CD4-positive, alpha-beta memory T cell (primary cell): ENCODE data around the gene FBXL2. TPM values are rescaled to one million over a fixed set of nuclear protein-coding genes. Genes with fewer than 3 reads are reported as not detected.

Experiments
- CTCF ChIA-PET: fragments of 350-600 bp; sonication (Branson Sonifier 250); formaldehyde crosslinking; loops from one replicate; lab custom pipeline; 2021; ENCODE audit warnings: inconsistent platforms; ENCODE audit not compliant: partially characterized antibody; lab: Charles Lee
- POLR2A ChIA-PET: fragments of 350-600 bp; sonication (Branson Sonifier 250); formaldehyde crosslinking; loops from one replicate; lab custom pipeline; 2021; ENCODE audit not compliant: partially characterized antibody; lab: Charles Lee
- DNase-seq, 5 donors: peaks; one replicate each; pipeline versions ENCODE4 v3.0.0 to v3.0.0-alpha.2; 2020 to 2022; ENCODE audit warnings: mixed read lengths in 1 of 5
- H3K27ac ChIP-seq: one replicate; pipeline ENCODE4 v1.7.0; 2013; ENCODE audit warnings: low read depth, low read length
- H3K27me3 ChIP-seq: 2 replicates; pipeline ENCODE4 v1.7.0; 2013; ENCODE audit warnings: mild to moderate bottlenecking, low read length, moderate library complexity; ENCODE audit not compliant: insufficient read depth
- H3K36me3 ChIP-seq: 2 replicates; pipeline ENCODE4 v1.7.0; 2013; ENCODE audit warnings: mild to moderate bottlenecking, low read length, moderate library complexity; ENCODE audit not compliant: insufficient read depth
- H3K4me1 ChIP-seq: 2 replicates; pipeline ENCODE4 v1.7.0; 2013; ENCODE audit warnings: mild to moderate bottlenecking, low read length, moderate library complexity; ENCODE audit not compliant: insufficient read depth
- H3K4me3 ChIP-seq, 2 donors: one replicate each; pipeline ENCODE4 v1.7.0; 2013; ENCODE audit warnings: low read length in 2 of 2, mild to moderate bottlenecking in 1 of 2
- H3K9me3 ChIP-seq, 2 donors: one replicate each; pipeline ENCODE4 v1.7.0; 2013; ENCODE audit warnings: low read length in 2 of 2, control low read depth in 1 of 2; ENCODE audit not compliant: control insufficient read depth in 1 of 2
- H3K27ac Mint-ChIP-seq, 7 donors: one replicate each; pipeline ENCODE4 v1.8.0; 2020 to 2021; ENCODE audit warnings: mixed read lengths in 7 of 7, mild to moderate bottlenecking in 6 of 7, inconsistent platforms in 3 of 7, moderate library complexity in 3 of 7
- H3K27me3 Mint-ChIP-seq, 2 donors: one replicate each; pipeline ENCODE4 v1.8.0; 2020 to 2021; ENCODE audit warnings: mixed read lengths in 2 of 2
- H3K36me3 Mint-ChIP-seq, 2 donors: one replicate each; pipeline ENCODE4 v1.8.0; 2020 to 2021; ENCODE audit warnings: mixed read lengths in 2 of 2, inconsistent platforms in 1 of 2, mild to moderate bottlenecking in 1 of 2
- H3K4me1 Mint-ChIP-seq, 4 donors: one replicate each; pipeline ENCODE4 v1.8.0; 2020 to 2021; ENCODE audit warnings: mixed read lengths in 4 of 4, mild to moderate bottlenecking in 1 of 4
- H3K4me3 Mint-ChIP-seq, 8 donors: one replicate each; pipeline ENCODE4 v1.8.0; 2020 to 2021; ENCODE audit warnings: mixed read lengths in 8 of 8, mild to moderate bottlenecking in 7 of 8, moderate library complexity in 6 of 8, inconsistent platforms in 3 of 8
- H3K9me3 Mint-ChIP-seq, 8 donors: one replicate each; pipeline ENCODE4 v1.8.0; 2020 to 2021; ENCODE audit warnings: mixed read lengths in 8 of 8, mild to moderate bottlenecking in 5 of 8, inconsistent platforms in 3 of 8, moderate library complexity in 1 of 8
- intact Hi-C: fragments of 100-400 bp; cut with micrococcal nuclease; formaldehyde crosslinking; loops from one replicate; pipeline ENCODE4 v1.15.1; 2023
- polyA plus RNA-seq, 2 donors: library from polyadenylated mRNA; unstranded; fragments of 300-500 nt; fragmentation: Illumina TruSeq; gene quantifications; one replicate each; pipeline ENCODE4 v1.2.3, GENCODE V29; 2021
- total RNA-seq, 2 experiments: library from RNA; stranded (reverse); gene quantifications; one replicate each; pipeline ENCODE4 v1.2.3, GENCODE V29; 2021

The FBXL2 gene
- total and polyA plus RNA-seq, 4 experiments from 2014 or later, result 0.29 TPM; not detected in 3

DNA sequence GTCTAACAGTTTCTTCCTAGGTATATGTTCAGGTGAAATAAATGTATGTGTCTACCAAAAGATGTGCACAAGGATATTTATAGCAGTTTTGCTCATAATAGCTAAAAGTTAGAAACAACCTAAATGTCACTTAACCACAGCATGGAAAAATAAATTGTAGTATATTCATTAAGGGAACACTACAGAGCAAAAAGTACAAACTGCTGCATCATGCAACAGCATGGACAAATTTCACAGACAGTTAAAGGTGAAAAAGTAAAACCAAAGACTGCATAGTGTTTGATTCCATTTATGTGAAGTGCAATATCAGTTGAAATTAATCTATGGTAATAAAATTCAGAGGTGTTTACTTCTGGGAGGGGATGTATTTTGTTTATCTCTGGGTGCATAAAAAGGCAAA, 62.5 kb downstream of the FBXL2 start:
- Histone ChIP-seq H3K4me1 (no peaks in the 10 kb centered on the region), H3K9me3 (no peaks in the 10 kb centered on the region), H3K4me3 (no peak overlapping the region), H3K27me3 (no peaks in the 10 kb centered on the region), H3K36me3 (no peaks in the 10 kb centered on the region), H3K27ac (no peak overlapping the region)
- Mint-ChIP-seq H3K9me3 (peaks cover 0 to 7% (median 2%) of the 10 kb centered on the region in 8 donors), H3K27ac (no peak overlapping the region), H3K4me3 (no peak overlapping the region), H3K27me3 (peaks cover 0 to 6% of the 10 kb centered on the region in 2 donors), H3K4me1 (no peaks in the 10 kb centered on the region), H3K36me3 (no peaks in the 10 kb centered on the region)
- intact Hi-C loops, result no loop called here
- DNase-seq, result no peak
- POLR2A ChIA-PET, result no interaction called here
- CTCF ChIA-PET, result no interaction called here

DNA sequence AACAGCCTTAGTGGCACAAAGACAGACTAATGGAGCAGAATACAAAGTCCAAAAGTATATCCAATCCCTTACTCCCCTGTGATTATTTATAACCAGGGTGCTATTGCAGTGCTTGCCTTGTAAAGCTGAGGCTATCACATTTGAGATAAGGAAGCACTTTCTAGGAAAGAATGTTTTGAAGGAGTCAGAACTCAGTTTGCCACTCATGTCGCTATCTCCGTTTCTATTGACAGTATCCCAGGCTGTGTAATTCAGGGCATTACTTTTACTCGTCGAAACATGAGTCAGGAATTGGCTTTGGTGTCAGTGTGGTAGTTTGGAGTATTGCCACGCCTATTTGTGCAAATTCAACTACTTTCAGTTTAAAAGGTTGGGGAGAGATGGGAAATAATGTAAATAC, 78.4 kb downstream of the FBXL2 start:
- Mint-ChIP-seq H3K27ac (no peak overlapping the region), H3K4me1 (peaks cover 0 to 1% (median 0%) of the 10 kb centered on the region in 4 donors), H3K4me3 (no peak overlapping the region), H3K9me3 (peaks cover 0 to 2% (median 0%) of the 10 kb centered on the region in 8 donors), H3K27me3 (peaks cover 6 to 20% of the 10 kb centered on the region in 2 donors), H3K36me3 (no peaks in the 10 kb centered on the region)
- Histone ChIP-seq H3K9me3 (no peaks in the 10 kb centered on the region), H3K27me3 (no peaks in the 10 kb centered on the region), H3K36me3 (no peaks in the 10 kb centered on the region), H3K27ac (no peak overlapping the region), H3K4me1 (no peaks in the 10 kb centered on the region), H3K4me3 (no peak overlapping the region)
- no peak for DNase-seq
- POLR2A ChIA-PET, result no interaction called here
- CTCF ChIA-PET, result no interaction called here
- intact Hi-C loops, result no loop called here

DNA sequence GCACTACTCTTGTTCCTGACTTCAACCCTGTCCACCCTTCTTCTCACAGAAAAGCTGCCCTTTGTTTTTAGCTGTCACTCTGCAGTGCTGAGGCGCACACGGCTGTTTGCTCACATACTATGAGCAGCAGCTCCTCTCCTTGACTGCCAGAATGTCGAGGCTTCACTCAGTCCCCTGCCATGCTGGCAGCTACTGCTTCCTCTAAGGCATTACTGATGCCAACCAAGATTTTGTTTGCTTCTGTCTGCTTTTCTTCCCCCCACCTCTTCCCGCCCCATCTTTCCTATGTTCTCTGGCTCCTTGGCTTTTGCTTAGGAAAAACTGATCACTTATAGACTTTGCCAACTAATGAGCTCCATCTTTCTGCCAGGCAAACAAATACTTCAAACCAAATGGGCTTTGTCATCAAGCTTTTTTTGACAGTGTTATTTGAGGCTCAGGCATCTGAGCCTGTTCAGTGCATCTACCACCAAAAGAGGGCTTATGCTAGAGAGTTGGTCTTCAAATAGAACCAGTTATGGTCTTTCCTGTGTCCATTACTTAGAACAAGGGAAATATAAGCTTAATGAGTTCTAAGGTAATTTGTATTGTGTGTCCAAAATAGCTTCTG, 81.0 kb downstream of the FBXL2 start:
- Mint-ChIP-seq H3K4me3 (no peak overlapping the region), H3K36me3 (no peaks in the 10 kb centered on the region), H3K9me3 (peaks cover 0 to 2% (median 0%) of the 10 kb centered on the region in 8 donors), H3K27ac (peak overlapping the region in 1 of 7 donors; percentile 29), H3K4me1 (peaks cover 0 to 1% (median 0%) of the 10 kb centered on the region in 4 donors), H3K27me3 (peaks cover 6 to 22% of the 10 kb centered on the region in 2 donors)
- no peaks in the 10 kb centered on the region for H3K9me3 ChIP-seq
- no peaks in the 10 kb centered on the region for H3K27me3 ChIP-seq
- no peaks in the 10 kb centered on the region for H3K4me1 ChIP-seq
- no peak overlapping the region for H3K27ac ChIP-seq
- no peak overlapping the region for H3K4me3 ChIP-seq
- intact Hi-C loops, result no loop called here
- no peaks in the 10 kb centered on the region for H3K36me3 ChIP-seq
- POLR2A ChIA-PET, result no interaction called here
- no peak for DNase-seq
- CTCF ChIA-PET, result interaction anchor here (0.8 to 3.0 kb wide), 2 partner anchors 10 to 15 kb away, joined by 3 to 15 read pairs; no protein-coding TSS in a partner anchor

- Histone ChIP-seq H3K4me3 (no peak overlapping the region), H3K36me3 (no peaks in the 10 kb centered on the region), H3K4me1 (no peaks in the 10 kb centered on the region), H3K27ac (no peak overlapping the region), H3K27me3 (no peaks in the 10 kb centered on the region), H3K9me3 (no peaks in the 10 kb centered on the region)
- intact Hi-C loops, result no loop called here
- Mint-ChIP-seq H3K4me3 (no peak overlapping the region), H3K27me3 (peaks cover 6 to 21% of the 10 kb centered on the region in 2 donors), H3K36me3 (no peaks in the 10 kb centered on the region), H3K27ac (no peak overlapping the region), H3K9me3 (peaks cover 0 to 2% (median 0%) of the 10 kb centered on the region in 8 donors), H3K4me1 (peaks cover 0 to 1% (median 0%) of the 10 kb centered on the region in 4 donors)
- CTCF ChIA-PET, result no interaction called here
- POLR2A ChIA-PET, result no interaction called here
- DNase-seq, result no peak
These were observed 83.0 kb downstream of the FBXL2 start for GRCh38 chr3:33360136-33360825.

DNA sequence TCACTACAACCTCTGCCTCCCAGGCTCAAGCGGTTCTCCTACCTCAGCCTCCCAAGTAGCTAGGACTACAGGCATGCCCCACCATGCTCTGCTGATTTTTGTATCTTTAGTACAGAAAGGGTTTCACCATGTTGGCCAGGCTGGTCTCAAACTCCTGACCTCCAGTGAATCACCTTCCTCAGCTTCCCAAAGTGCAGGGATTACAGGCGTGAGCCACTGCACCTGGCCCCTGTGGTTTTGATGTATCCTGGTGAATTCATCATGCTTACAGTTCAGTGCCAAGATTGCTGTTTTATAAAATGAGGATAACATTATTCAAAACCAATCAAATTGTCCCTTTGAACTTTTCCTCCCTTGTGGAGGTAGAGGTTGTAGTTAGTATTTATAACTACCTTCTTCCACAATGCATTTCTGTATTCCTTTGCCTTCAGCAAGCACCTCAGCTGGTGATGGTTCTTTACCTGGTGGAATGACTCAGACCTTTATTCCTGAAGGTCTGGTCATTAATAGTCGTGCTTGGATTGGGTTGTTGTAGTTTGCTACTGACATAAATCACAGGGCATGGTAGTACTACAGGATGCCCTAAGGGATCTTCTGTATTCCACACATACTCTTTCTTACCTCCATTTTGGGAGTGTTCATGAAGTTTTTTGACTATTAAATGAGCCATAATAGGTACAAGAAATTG, 86.0 kb downstream of the FBXL2 start:
- Mint-ChIP-seq H3K27ac (no peak overlapping the region), H3K36me3 (no peaks in the 10 kb centered on the region), H3K4me1 (no peaks in the 10 kb centered on the region), H3K4me3 (no peak overlapping the region), H3K27me3 (peaks cover 6 to 11% of the 10 kb centered on the region in 2 donors), H3K9me3 (no peaks in the 10 kb centered on the region)
- no peaks in the 10 kb centered on the region for H3K27me3 ChIP-seq
- POLR2A ChIA-PET, result no interaction called here
- intact Hi-C loops, result no loop called here
- CTCF ChIA-PET, result interaction anchor here (1.1 to 2.3 kb wide), 2 partner anchors 8 to 9 kb away, joined by 3 to 16 read pairs; no protein-coding TSS in a partner anchor
- no peak overlapping the region for H3K4me3 ChIP-seq
- H3K36me3 ChIP-seq, result no peaks in the 10 kb centered on the region
- no peaks in the 10 kb centered on the region for H3K9me3 ChIP-seq
- no peaks in the 10 kb centered on the region for H3K4me1 ChIP-seq
- DNase-seq, result no peak
- no peak overlapping the region for H3K27ac ChIP-seq

DNA sequence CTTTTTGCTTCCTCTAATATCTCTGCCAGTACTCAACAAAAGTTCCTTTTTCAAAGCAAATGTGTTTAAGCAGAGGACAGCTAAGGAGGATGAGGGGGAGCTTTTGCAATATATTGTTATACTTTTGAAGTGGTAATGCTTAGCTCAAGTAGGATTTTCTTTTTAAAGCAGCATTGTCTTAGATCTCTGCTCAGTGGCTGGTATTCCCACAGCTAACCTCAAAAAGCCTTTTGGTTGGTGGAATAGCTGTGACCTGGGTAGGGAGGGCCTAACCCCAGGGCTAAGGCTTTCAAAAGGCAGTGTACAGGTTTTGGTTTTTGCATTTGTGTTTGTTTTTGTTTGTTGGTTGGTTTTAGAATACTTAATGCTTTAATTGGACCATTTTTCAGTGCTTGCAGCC, 86.8 kb downstream of the FBXL2 start:
- Histone ChIP-seq H3K4me3 (no peak overlapping the region), H3K4me1 (no peaks in the 10 kb centered on the region), H3K9me3 (no peaks in the 10 kb centered on the region), H3K27ac (no peak overlapping the region), H3K27me3 (no peaks in the 10 kb centered on the region), H3K36me3 (no peaks in the 10 kb centered on the region)
- Mint-ChIP-seq H3K4me1 (no peaks in the 10 kb centered on the region), H3K27me3 (peaks cover 9% of the 10 kb centered on the region in 2 donors), H3K4me3 (no peak overlapping the region), H3K36me3 (no peaks in the 10 kb centered on the region), H3K27ac (no peak overlapping the region), H3K9me3 (no peaks in the 10 kb centered on the region)
- POLR2A ChIA-PET, result no interaction called here
- CTCF ChIA-PET, result interaction anchor here (2.3 kb wide), 1 partner anchor 8 kb away, joined by 16 read pairs; no protein-coding TSS in a partner anchor
- DNase-seq, result no peak
- intact Hi-C loops, result no loop called here

GRCh38 chr3:33364531-33365128, 87.4 kb downstream of the FBXL2 start:
- Mint-ChIP-seq H3K9me3 (no peaks in the 10 kb centered on the region), H3K36me3 (no peaks in the 10 kb centered on the region), H3K4me3 (no peak overlapping the region), H3K27me3 (peaks cover 9% of the 10 kb centered on the region in 2 donors), H3K4me1 (no peaks in the 10 kb centered on the region), H3K27ac (no peak overlapping the region)
- CTCF ChIA-PET, result interaction anchor here (0.8 to 2.3 kb wide), 2 partner anchors 8 kb away, joined by 5 to 16 read pairs; no protein-coding TSS in a partner anchor
- Histone ChIP-seq H3K9me3 (no peaks in the 10 kb centered on the region), H3K36me3 (no peaks in the 10 kb centered on the region), H3K27me3 (no peaks in the 10 kb centered on the region), H3K4me3 (no peak overlapping the region), H3K27ac (no peak overlapping the region), H3K4me1 (no peaks in the 10 kb centered on the region)
- POLR2A ChIA-PET, result no interaction called here
- intact Hi-C loops, result no loop called here
- DNase-seq, result no peak
